ENCODE measurements around the gene RMDN3. TPM values are rescaled to one million over a fixed set of nuclear protein-coding genes. Genes with fewer than 3 reads are reported as not detected.
A peak's percentile ranks its signal among the peaks of the same experiment; 100 is the strongest.

RMDN3 gene
- total and polyA plus RNA-seq, 2 of the 13 experiments (the other 11 are each of a cell fraction or from before 2014, with no cell fraction given), result 16.8 to 19.5 TPM

DNA sequence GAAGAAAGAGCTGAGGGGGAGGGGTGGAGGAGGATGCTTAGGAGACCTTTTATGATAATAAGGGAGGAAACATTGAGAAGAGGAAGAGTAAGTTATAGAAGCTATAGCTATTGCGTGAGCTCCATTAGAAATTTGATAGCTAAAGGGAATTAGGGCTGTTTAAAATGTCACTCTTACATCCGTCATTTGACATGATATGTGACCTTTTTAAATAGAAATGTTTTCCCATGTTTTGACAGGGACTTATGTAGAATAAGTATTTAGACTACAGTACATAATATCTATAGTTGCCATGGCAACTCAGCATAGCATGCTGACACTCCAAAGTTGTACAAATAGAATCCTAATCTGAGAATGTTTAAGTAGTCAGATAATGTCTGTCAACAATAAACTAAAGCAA lies 40.9 kb downstream of the RMDN3 start:
- H3K4me2 ChIP-seq (ENCODE audit: low read depth, low read length), result no peak overlapping the region
- 48% methylated on average over 2 of the region's 2 CpGs for WGBS (ENCODE audit: low lambda C conversion rate)
- no peaks in the 10 kb centered on the region for H3K27me3 ChIP-seq (ENCODE audit: control insufficient read depth in 1 of 2, insufficient read depth in 2 of 2, low read length in 2 of 2)
- no peaks in the 10 kb centered on the region for H4K20me1 ChIP-seq (ENCODE audit: insufficient read depth, low read length)
- POLR2A ChIA-PET, result no interaction called here
- no peaks in the 10 kb centered on the region for H3K79me2 ChIP-seq (ENCODE audit: insufficient read depth, low read length)
- H3K27ac ChIP-seq (ENCODE audit: extremely low read length, insufficient read depth, low read length), result no peak overlapping the region
- H3K4me1 ChIP-seq (ENCODE audit: insufficient read depth, low read length), result no peaks in the 10 kb centered on the region
- no TSS peak for BruUV-seq (replicated peaks)
- H3K9ac ChIP-seq (ENCODE audit: insufficient read depth, low read depth, low read length), result no peak overlapping the region
- no peak overlapping the region for H3K4me3 ChIP-seq (replicated peaks in 1 of 3; ENCODE audit: insufficient read depth in 1 of 3, low read depth in 2 of 3, low read length in 3 of 3)
- in situ Hi-C loops (cut with HindIII; ENCODE audit: extremely low pct_ligation_motif_present, low pct_unique_long_range_greater_than_20kb), result no loop called here
- TF ChIP-seq RARG (CRISPR knock-in tag; IDR thresholded peaks at IDR 0.05; ENCODE audit: low read depth) (no peak), RFX1 (IDR thresholded peaks at IDR 0.05) (peak; percentile 30; the same call in 1 of the 2 replicates)
- FAIRE-seq, result no peak
- H3K9me3 ChIP-seq (ENCODE audit: low read length), result no peaks in the 10 kb centered on the region
- no peak for DNase-seq (ENCODE audit: low spot score)
- CTCF ChIA-PET (ENCODE audit: low intra/inter-chr PET ratio, low total read pairs), result no interaction called here
- H3K36me3 ChIP-seq (replicated peaks in 1 of 2; ENCODE audit: control insufficient read depth in 1 of 2, insufficient read depth in 2 of 2, low read length in 2 of 2), result peaks cover 5 to 48% of the 10 kb centered on the region in 2 experiments; a peak in 4 of 5 replicates
- intact Hi-C loops (cut with micrococcal nuclease; ENCODE audit: unreplicated experiment), result no loop called here
- H2AFZ ChIP-seq (ENCODE audit: low read length), result no peak overlapping the region
- no peak for ATAC-seq

- Histone ChIP-seq H3K4me1 (ENCODE audit: insufficient read depth, low read length) (no peaks in the 10 kb centered on the region), H3K27ac (ENCODE audit: extremely low read length, insufficient read depth, low read length) (no peak overlapping the region), H4K20me1 (ENCODE audit: insufficient read depth, low read length) (no peaks in the 10 kb centered on the region), H3K9me3 (ENCODE audit: low read length) (no peaks in the 10 kb centered on the region), H3K9ac (ENCODE audit: insufficient read depth, low read depth, low read length) (no peak overlapping the region), H3K36me3 (replicated peaks in 1 of 2; ENCODE audit: control insufficient read depth in 1 of 2, insufficient read depth in 2 of 2, low read length in 2 of 2) (peaks cover 6 to 44% of the 10 kb centered on the region in 2 experiments; a peak in 4 of 5 replicates), H3K27me3 (ENCODE audit: control insufficient read depth in 1 of 2, insufficient read depth in 2 of 2, low read length in 2 of 2) (no peaks in the 10 kb centered on the region), H3K4me3 (replicated peaks in 1 of 3; ENCODE audit: insufficient read depth in 1 of 3, low read depth in 2 of 3, low read length in 3 of 3) (no peak overlapping the region), H2AFZ (ENCODE audit: low read length) (no peak overlapping the region), H3K4me2 (ENCODE audit: low read depth, low read length) (no peak overlapping the region), H3K79me2 (ENCODE audit: insufficient read depth, low read length) (no peaks in the 10 kb centered on the region)
- DNase-seq (ENCODE audit: low spot score), result no peak
- BruUV-seq (replicated peaks), result no TSS peak
- 99% methylated on average over 2 of the region's 2 CpGs for WGBS (ENCODE audit: low lambda C conversion rate)
- no peak for FAIRE-seq
- in situ Hi-C loops (cut with HindIII; ENCODE audit: extremely low pct_ligation_motif_present, low pct_unique_long_range_greater_than_20kb), result no loop called here
- ChIA-PET CTCF (ENCODE audit: low intra/inter-chr PET ratio, low total read pairs) (no interaction called here), POLR2A (interaction anchor here (1.8 kb wide), 1 partner anchor 11 kb away, joined by 6 read pairs; the partner anchor contains the start of gene RAD51)
- no peak for ATAC-seq
- intact Hi-C loops (cut with micrococcal nuclease; ENCODE audit: unreplicated experiment), result no loop called here
- TF ChIP-seq RBM39 (IDR thresholded peaks at IDR 0.05; ENCODE audit: low read depth, low read length, poor library complexity, severe bottlenecking), result no peak
- TF ChIP-seq ZNF460 (CRISPR knock-in tag; IDR thresholded peaks at IDR 0.05; ENCODE audit: borderline replicate concordance), result no peak
- TF ChIP-seq, protein P1, sequence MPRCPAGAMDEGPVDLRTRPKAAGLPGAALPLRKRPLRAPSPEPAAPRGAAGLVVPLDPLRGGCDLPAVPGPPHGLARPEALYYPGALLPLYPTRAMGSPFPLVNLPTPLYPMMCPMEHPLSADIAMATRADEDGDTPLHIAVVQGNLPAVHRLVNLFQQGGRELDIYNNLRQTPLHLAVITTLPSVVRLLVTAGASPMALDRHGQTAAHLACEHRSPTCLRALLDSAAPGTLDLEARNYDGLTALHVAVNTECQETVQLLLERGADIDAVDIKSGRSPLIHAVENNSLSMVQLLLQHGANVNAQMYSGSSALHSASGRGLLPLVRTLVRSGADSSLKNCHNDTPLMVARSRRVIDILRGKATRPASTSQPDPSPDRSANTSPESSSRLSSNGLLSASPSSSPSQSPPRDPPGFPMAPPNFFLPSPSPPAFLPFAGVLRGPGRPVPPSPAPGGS (CRISPR knock-in tag; IDR thresholded peaks at IDR 0.05), result no peak
- TF ChIP-seq, protein P2, sequence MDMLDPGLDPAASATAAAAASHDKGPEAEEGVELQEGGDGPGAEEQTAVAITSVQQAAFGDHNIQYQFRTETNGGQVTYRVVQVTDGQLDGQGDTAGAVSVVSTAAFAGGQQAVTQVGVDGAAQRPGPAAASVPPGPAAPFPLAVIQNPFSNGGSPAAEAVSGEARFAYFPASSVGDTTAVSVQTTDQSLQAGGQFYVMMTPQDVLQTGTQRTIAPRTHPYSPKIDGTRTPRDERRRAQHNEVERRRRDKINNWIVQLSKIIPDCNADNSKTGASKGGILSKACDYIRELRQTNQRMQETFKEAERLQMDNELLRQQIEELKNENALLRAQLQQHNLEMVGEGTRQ (IDR thresholded peaks at IDR 0.05; ENCODE audit: low read depth, low read length), result no peak
- TF ChIP-seq, protein P2 (CRISPR knock-in tag; IDR thresholded peaks at IDR 0.05; ENCODE audit: borderline replicate concordance), result no peak
- no peak for TF ChIP-seq HNRNPH1 (optimal IDR thresholded peaks at IDR 0.05; ENCODE audit: low read depth, low read length)
- no peak for TF ChIP-seq GMEB1 (CRISPR knock-in tag; IDR thresholded peaks at IDR 0.05; ENCODE audit: borderline replicate concordance)
- TF ChIP-seq ZNF138 (CRISPR knock-in tag; IDR thresholded peaks at IDR 0.05; ENCODE audit: low read depth), result no peak
- TF ChIP-seq ERF (CRISPR knock-in tag; IDR thresholded peaks at IDR 0.05), result no peak
- TF ChIP-seq, protein P3, sequence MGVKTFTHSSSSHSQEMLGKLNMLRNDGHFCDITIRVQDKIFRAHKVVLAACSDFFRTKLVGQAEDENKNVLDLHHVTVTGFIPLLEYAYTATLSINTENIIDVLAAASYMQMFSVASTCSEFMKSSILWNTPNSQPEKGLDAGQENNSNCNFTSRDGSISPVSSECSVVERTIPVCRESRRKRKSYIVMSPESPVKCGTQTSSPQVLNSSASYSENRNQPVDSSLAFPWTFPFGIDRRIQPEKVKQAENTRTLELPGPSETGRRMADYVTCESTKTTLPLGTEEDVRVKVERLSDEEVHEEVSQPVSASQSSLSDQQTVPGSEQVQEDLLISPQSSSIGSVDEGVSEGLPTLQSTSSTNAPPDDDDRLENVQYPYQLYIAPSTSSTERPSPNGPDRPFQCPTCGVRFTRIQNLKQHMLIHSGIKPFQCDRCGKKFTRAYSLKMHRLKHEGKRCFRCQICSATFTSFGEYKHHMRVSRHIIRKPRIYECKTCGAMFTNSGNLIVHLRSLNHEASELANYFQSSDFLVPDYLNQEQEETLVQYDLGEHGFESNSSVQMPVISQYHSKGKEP (CRISPR knock-in tag; IDR thresholded peaks at IDR 0.05), result no peak
Observed at GRCh38 chr15:40706121-40706520, 48.9 kb downstream of the RMDN3 start.

Measured in HepG2 (cell line).